ENCODE measurements around the gene OLAH. TPM values are rescaled to one million over a fixed set of nuclear protein-coding genes. Genes with fewer than 3 reads are reported as not detected.

Gene OLAH
- total RNA-seq, 1 donor from 2014 or later = 16.3 TPM

- Histone ChIP-seq H3K36me3 (ENCODE audit: control insufficient read depth, insufficient read depth, low read length) (no peaks in the 10 kb centered on the region), H3K4me3 (ENCODE audit: low read depth, low read length) (peak overlapping the region; percentile 22), H3K27me3 (ENCODE audit: control insufficient read depth, insufficient read depth, low read length) (no peaks in the 10 kb centered on the region)
- DNase-seq (ENCODE audit: low read depth) = no peak
- FAIRE-seq = peak; percentile 64
- no peak for TF ChIP-seq CTCF (IDR thresholded peaks at IDR 0.05; ENCODE audit: insufficient read depth, low read length, severe bottlenecking)
Measured at GRCh38 chr10:15083674-15084501, 40.1 kb downstream of the OLAH start.

GRCh38 chr10:15084502-15084922 is 40.8 kb downstream of the OLAH start:
- peak; percentile 92 for DNase-seq (ENCODE audit: low read depth)
- TF ChIP-seq CTCF (IDR thresholded peaks at IDR 0.05; ENCODE audit: insufficient read depth, low read length, severe bottlenecking) = no peak
- Histone ChIP-seq H3K36me3 (ENCODE audit: control insufficient read depth, insufficient read depth, low read length) (no peaks in the 10 kb centered on the region), H3K27me3 (ENCODE audit: control insufficient read depth, insufficient read depth, low read length) (no peaks in the 10 kb centered on the region), H3K4me3 (ENCODE audit: low read depth, low read length) (peak overlapping the region; percentile 22)
- peak; percentile 88 for FAIRE-seq

- Histone ChIP-seq H3K36me3 (ENCODE audit: control insufficient read depth, insufficient read depth, low read length) (no peaks in the 10 kb centered on the region), H3K4me3 (ENCODE audit: low read depth, low read length) (peak within 1 kb of the TSS; percentile 46), H3K27me3 (ENCODE audit: control insufficient read depth, insufficient read depth, low read length) (no peaks in the 10 kb centered on the region)
- DNase-seq (ENCODE audit: low read depth) (peak; percentile 54), FAIRE-seq (no peak)
- peak; percentile 27 for TF ChIP-seq CTCF (IDR thresholded peaks at IDR 0.05; ENCODE audit: insufficient read depth, low read length, severe bottlenecking)
Measured at GRCh38 chr10:15088428-15089261, 44.9 kb downstream of the OLAH start, which contains the start of gene ACBD7. TSS of gene ACBD7 (minus strand) at chr10:15088776. CDS start at chr10:15088728, 48 bp downstream.

GRCh38 chr10:15091418-15091817 is 47.7 kb downstream of the OLAH start:
- H3K4me3 ChIP-seq (ENCODE audit: low read depth, low read length) = no peak overlapping the region
- FAIRE-seq (no peak), DNase-seq (ENCODE audit: low read depth) (no peak)
- TF ChIP-seq CTCF (IDR thresholded peaks at IDR 0.05; ENCODE audit: insufficient read depth, low read length, severe bottlenecking) = no peak
- H3K36me3 ChIP-seq (ENCODE audit: control insufficient read depth, insufficient read depth, low read length) = no peaks in the 10 kb centered on the region
- H3K27me3 ChIP-seq (ENCODE audit: control insufficient read depth, insufficient read depth, low read length) = no peaks in the 10 kb centered on the region

- no peak for TF ChIP-seq CTCF (IDR thresholded peaks at IDR 0.05; ENCODE audit: insufficient read depth, low read length, severe bottlenecking)
- H3K4me3 ChIP-seq (ENCODE audit: low read depth, low read length) = no peak overlapping the region
- no peak for FAIRE-seq
Measured at GRCh38 chr10:15092855-15093408, 49.2 kb downstream of the OLAH start.

More at GRCh38 chr10:15092855-15093408, 49.2 kb downstream of the OLAH start:
- Histone ChIP-seq H3K27me3 (ENCODE audit: control insufficient read depth, insufficient read depth, low read length) (no peaks in the 10 kb centered on the region), H3K36me3 (ENCODE audit: control insufficient read depth, insufficient read depth, low read length) (no peaks in the 10 kb centered on the region)
- no peak for DNase-seq (ENCODE audit: low read depth)
